ENCODE results near the gene TAF6. TPM values are rescaled to one million over a fixed set of nuclear protein-coding genes. Genes with fewer than 3 reads are reported as not detected.

Gene TAF6
- total RNA-seq, 4 donors from 2014 or later: 36.3 to 107 (median 68.7) TPM

DNA sequence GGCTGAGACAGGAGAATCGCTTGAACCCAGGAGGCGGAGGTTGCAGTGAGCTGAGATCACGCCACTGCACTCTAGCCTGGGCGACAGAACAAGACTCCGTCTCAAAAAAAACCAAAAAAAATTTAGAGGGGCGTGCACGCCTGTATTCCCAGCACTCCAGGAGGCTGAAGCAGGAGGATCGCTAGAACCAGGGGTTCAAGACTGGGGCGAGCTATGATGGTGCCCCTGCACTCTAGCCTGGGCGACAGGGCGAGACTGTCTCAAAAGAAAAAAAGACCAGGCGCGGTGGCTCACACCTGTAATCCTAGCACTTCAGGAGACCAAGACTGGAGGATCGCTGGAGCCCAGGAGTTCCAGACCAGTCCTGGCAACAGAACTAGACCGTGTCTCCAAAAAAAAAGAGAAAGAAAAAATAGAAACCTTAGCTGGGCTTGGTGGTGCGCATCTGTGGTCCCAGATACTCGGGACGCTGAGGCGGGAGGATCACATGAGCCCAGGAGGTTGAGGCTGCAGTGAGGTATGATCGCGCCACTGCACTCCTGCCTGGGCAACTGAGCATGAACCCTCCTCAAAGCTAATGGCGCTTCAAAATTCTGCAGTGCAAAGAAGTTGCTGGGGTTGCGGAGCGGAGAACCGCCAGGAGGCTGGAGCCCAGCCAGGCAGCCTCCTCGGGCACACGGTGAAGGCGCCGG lies 7.2 kb upstream of the TAF6 start:
- Histone ChIP-seq H3K27ac (peak overlapping the region; percentile 87 to 98 (median 96)), H3K9me3 (no peaks in the 10 kb centered on the region), H3K27me3 (no peaks in the 10 kb centered on the region), H3K4me1 (peaks cover 0 to 61% (median 17%) of the 10 kb centered on the region in 3 donors), H3K4me3 (peak overlapping the region; percentile 74 to 96), H3K36me3 (peaks cover 0 to 27% of the 10 kb centered on the region in 2 donors)
- TF ChIP-seq POLR2AphosphoS5 (IDR thresholded peaks at IDR 0.05): no peak
- TF ChIP-seq, protein P1, sequence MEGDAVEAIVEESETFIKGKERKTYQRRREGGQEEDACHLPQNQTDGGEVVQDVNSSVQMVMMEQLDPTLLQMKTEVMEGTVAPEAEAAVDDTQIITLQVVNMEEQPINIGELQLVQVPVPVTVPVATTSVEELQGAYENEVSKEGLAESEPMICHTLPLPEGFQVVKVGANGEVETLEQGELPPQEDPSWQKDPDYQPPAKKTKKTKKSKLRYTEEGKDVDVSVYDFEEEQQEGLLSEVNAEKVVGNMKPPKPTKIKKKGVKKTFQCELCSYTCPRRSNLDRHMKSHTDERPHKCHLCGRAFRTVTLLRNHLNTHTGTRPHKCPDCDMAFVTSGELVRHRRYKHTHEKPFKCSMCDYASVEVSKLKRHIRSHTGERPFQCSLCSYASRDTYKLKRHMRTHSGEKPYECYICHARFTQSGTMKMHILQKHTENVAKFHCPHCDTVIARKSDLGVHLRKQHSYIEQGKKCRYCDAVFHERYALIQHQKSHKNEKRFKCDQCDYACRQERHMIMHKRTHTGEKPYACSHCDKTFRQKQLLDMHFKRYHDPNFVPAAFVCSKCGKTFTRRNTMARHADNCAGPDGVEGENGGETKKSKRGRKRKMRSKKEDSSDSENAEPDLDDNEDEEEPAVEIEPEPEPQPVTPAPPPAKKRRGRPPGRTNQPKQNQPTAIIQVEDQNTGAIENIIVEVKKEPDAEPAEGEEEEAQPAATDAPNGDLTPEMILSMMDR (IDR thresholded peaks at IDR 0.05): peak in 2 of 4 experiments; percentile 16 to 18
- no peak for ATAC-seq
- 6 to 8% methylated on average over 18 to 21 of the region's 29 CpGs for WGBS, 2 donors (ENCODE audit: low coverage in 1 of 2)

DNA sequence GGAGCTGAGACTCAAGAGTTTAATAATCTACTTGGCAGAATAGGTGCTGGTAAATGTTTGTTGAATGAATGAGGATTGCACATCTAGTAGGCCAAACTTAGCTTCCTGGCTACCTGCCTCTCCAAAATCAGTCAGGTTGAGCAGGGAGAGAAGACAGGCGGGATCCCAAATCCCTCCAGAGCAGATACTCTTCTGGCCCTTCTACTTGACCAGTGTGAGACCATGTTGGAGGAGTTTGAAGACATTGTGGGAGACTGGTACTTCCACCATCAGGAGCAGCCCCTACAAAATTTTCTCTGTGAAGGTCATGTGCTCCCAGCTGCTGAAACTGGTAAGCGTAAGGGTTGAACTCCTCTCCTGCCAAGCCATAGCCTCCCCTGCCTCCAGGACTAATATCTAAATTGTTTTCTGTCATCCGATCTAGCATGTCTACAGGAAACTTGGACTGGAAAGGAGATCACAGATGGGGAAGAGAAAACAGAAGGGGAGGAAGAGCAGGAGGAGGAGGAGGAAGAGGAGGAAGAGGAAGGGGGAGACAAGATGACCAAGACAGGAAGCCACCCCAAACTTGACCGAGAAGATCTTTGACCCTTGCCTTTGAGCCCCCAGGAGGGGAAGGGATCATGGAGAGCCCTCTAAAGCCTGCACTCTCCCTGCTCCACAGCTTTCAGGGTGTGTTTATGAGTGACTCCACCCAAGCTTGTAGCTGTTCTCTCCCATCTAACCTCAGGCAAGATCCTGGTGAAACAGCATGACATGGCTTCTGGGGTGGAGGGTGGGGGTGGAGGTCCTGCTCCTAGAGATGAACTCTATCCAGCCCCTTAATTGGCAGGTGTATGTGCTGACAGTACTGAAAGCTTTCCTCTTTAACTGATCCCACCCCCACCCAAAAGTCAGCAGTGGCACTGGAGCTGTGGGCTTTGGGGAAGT lies 5.4 kb upstream of the TAF6 start:
- no peak overlapping the region for H3K4me3 ChIP-seq
- H3K9me3 ChIP-seq: no peaks in the 10 kb centered on the region
- H3K27ac ChIP-seq: peak overlapping the region in 1 of 4 donors; percentile 98
- 61 to 100% methylated on average over 1 to 4 of the region's 4 CpGs for WGBS, 2 donors (ENCODE audit: low coverage in 1 of 2)
- H3K36me3 ChIP-seq: peaks cover 0 to 27% of the 10 kb centered on the region in 2 donors
- no peaks in the 10 kb centered on the region for H3K27me3 ChIP-seq
- peaks cover 0 to 67% (median 23%) of the 10 kb centered on the region in 3 donors for H3K4me1 ChIP-seq
- TF ChIP-seq, protein P1 (IDR thresholded peaks at IDR 0.05): no peak
- TF ChIP-seq POLR2AphosphoS5 (IDR thresholded peaks at IDR 0.05) (no peak), EP300 (IDR thresholded peaks at IDR 0.05) (no peak), POLR2A (IDR thresholded peaks at IDR 0.05) (no peak)
- ATAC-seq: no peak

DNA sequence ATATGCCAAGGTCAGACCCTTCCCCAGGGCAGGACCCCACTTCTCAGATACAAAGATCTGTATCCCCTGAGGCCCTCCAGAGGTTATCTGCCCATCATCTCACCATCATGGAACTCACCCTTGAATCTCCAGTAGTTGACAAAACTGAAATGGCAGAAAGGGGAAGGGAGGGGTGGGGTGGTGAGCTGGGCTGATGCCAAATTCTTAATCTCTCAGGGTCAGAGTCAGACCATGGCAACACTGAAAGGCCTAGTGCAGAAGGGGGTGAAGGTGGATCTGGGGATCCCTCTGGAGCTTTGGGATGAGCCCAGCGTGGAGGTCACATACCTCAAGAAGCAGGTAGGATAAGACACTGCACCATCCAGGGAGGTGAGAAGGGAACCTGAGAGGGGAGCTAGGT lies 3.4 kb upstream of the TAF6 start:
- Histone ChIP-seq H3K4me1 (peaks cover 0 to 68% (median 23%) of the 10 kb centered on the region in 3 donors), H3K9me3 (no peaks in the 10 kb centered on the region), H3K36me3 (peaks cover 0 to 27% of the 10 kb centered on the region in 2 donors), H3K27ac (no peak overlapping the region), H3K27me3 (no peaks in the 10 kb centered on the region), H3K4me3 (no peak overlapping the region)
- WGBS, 2 donors (ENCODE audit: low coverage in 1 of 2): 100% methylated on average over 1 of the region's 1 CpG; no CpG with 5 or more reads in 1 of the 2 donors
- TF ChIP-seq POLR2A (IDR thresholded peaks at IDR 0.05): no peak
- TF ChIP-seq, protein P1 (IDR thresholded peaks at IDR 0.05): no peak
- no peak for TF ChIP-seq POLR2AphosphoS5 (IDR thresholded peaks at IDR 0.05)
- no peak for TF ChIP-seq EP300 (IDR thresholded peaks at IDR 0.05)
- no peak for ATAC-seq

DNA sequence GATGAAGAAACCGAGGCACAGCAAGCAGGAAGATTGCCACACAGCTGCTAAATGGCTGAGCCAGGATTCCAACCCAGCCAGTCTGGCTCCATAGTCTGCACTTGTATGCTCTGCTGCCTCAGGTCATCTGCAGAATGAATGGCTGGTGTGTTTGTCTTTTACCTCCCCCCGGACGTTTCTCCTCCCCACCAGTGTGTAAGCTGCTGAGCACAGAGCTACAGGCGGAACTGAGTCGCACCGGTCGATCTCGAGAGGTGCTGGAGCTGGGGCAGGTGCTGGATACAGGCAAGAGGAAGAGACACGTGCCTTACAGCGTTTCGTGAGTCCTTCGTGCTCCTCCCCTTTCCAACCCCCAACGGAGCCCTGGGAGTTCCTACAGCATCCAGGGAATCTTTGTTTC lies 2.9 kb upstream of the TAF6 start:
- ATAC-seq: no peak
- H3K36me3 ChIP-seq: peaks cover 0 to 27% of the 10 kb centered on the region in 2 donors
- no peaks in the 10 kb centered on the region for H3K27me3 ChIP-seq
- 72% methylated on average over 13 of the region's 13 CpGs; no CpG with 5 or more reads in 1 of the 2 donors for WGBS, 2 donors (ENCODE audit: low coverage in 1 of 2)
- no peak overlapping the region for H3K4me3 ChIP-seq
- no peaks in the 10 kb centered on the region for H3K9me3 ChIP-seq
- TF ChIP-seq, protein P1 (IDR thresholded peaks at IDR 0.05): no peak
- TF ChIP-seq POLR2AphosphoS5 (IDR thresholded peaks at IDR 0.05): no peak
- TF ChIP-seq POLR2A (IDR thresholded peaks at IDR 0.05): no peak
- no peak for TF ChIP-seq EP300 (IDR thresholded peaks at IDR 0.05)
- H3K27ac ChIP-seq: no peak overlapping the region
- peaks cover 0 to 67% (median 23%) of the 10 kb centered on the region in 3 donors for H3K4me1 ChIP-seq
